Activated T-cell treated with anti-CD3 and anti-CD28 coated beads, Interleukin-2, amount 50 U/mL, for 4 hours (primary cell): ENCODE data around the gene BICDL2. TPM values are rescaled to one million over a fixed set of nuclear protein-coding genes. Genes with fewer than 3 reads are reported as not detected.

Experiments used
- ATAC-seq, 2 donors: fragments of 200-7000 bp; cut with Tn5 transposase; one replicate each; pipeline ENCODE4 v1.10.0; 2021
- DNase-seq: peaks from one replicate; pipeline ENCODE4 v3.0.0-alpha.2; 2020
- H3K27me3 Mint-ChIP-seq: one replicate; pipeline ENCODE4 v1.8.0; 2021; ENCODE audit warnings: low read depth, mixed read lengths
- H3K36me3 Mint-ChIP-seq: one replicate; pipeline ENCODE4 v1.8.0; 2022; ENCODE audit warnings: mixed read lengths; ENCODE audit not compliant: insufficient read depth
- H3K4me1 Mint-ChIP-seq: one replicate; pipeline ENCODE4 v1.8.0; 2021; ENCODE audit warnings: low read depth, mixed read lengths
- H3K4me3 Mint-ChIP-seq: one replicate; pipeline ENCODE4 v1.8.0; 2021; ENCODE audit warnings: mild to moderate bottlenecking, moderate library complexity, mixed read lengths
- H3K9me3 Mint-ChIP-seq: one replicate; pipeline ENCODE4 v1.8.0; 2021; ENCODE audit warnings: mixed read lengths
- total RNA-seq, 3 donors: library from RNA; stranded (reverse); gene quantifications; one replicate each; pipeline ENCODE4 v1.2.1, GENCODE V29; 2021

Gene BICDL2
- total RNA-seq, 3 donors from 2014 or later = 0.05 TPM; not detected in 2

GRCh38 chr16:3007957-3008689, 28.6 kb downstream of the BICDL2 start:
- Mint-ChIP-seq H3K9me3 (no peaks in the 10 kb centered on the region), H3K27me3 (peaks cover 5% of the 10 kb centered on the region), H3K36me3 (no peaks in the 10 kb centered on the region), H3K4me1 (peaks cover 24% of the 10 kb centered on the region), H3K4me3 (peak overlapping the region; percentile 21)
- ATAC-seq (no peak), DNase-seq (peak; percentile 32)

GRCh38 chr16:3007059-3007956, 29.4 kb downstream of the BICDL2 start:
- ATAC-seq (no peak), DNase-seq (no peak)
- H3K9me3 Mint-ChIP-seq = no peaks in the 10 kb centered on the region
- H3K36me3 Mint-ChIP-seq = no peaks in the 10 kb centered on the region
- H3K27me3 Mint-ChIP-seq = peaks cover 5% of the 10 kb centered on the region
- H3K4me1 Mint-ChIP-seq = peaks cover 24% of the 10 kb centered on the region
- H3K4me3 Mint-ChIP-seq = peak overlapping the region; percentile 21

- Mint-ChIP-seq H3K27me3 (peaks cover 8% of the 10 kb centered on the region), H3K4me1 (peaks cover 24% of the 10 kb centered on the region), H3K9me3 (no peaks in the 10 kb centered on the region), H3K36me3 (no peaks in the 10 kb centered on the region), H3K4me3 (peak overlapping the region; percentile 61)
- DNase-seq (no peak), ATAC-seq (no peak)
Observed at GRCh38 chr16:3004781-3005284, 31.9 kb downstream of the BICDL2 start.

- Mint-ChIP-seq H3K36me3 (no peaks in the 10 kb centered on the region), H3K27me3 (peaks cover 8% of the 10 kb centered on the region), H3K9me3 (no peaks in the 10 kb centered on the region), H3K4me3 (no peak overlapping the region), H3K4me1 (peaks cover 24% of the 10 kb centered on the region)
- no peak for DNase-seq
- peak; percentile 23 to 28 for ATAC-seq
Observed at GRCh38 chr16:3004319-3004718, 32.4 kb downstream of the BICDL2 start.

- Mint-ChIP-seq H3K9me3 (no peaks in the 10 kb centered on the region), H3K4me3 (peak overlapping the region; percentile 70), H3K4me1 (peaks cover 24% of the 10 kb centered on the region)
Observed at GRCh38 chr16:3003582-3004270, 33.0 kb downstream of the BICDL2 start.

GRCh38 chr16:3001316-3001715, 35.4 kb downstream of the BICDL2 start:
- Mint-ChIP-seq H3K36me3 (no peaks in the 10 kb centered on the region), H3K4me1 (peaks cover 4% of the 10 kb centered on the region), H3K4me3 (no peak overlapping the region), H3K27me3 (peaks cover 8% of the 10 kb centered on the region), H3K9me3 (no peaks in the 10 kb centered on the region)
- DNase-seq (no peak), ATAC-seq (no peak)

More at GRCh38 chr16:3003582-3004270, 33.0 kb downstream of the BICDL2 start:
- H3K27me3 Mint-ChIP-seq = peaks cover 8% of the 10 kb centered on the region
- peak; percentile 94 for DNase-seq
- no peaks in the 10 kb centered on the region for H3K36me3 Mint-ChIP-seq
- peak; percentile 99 for ATAC-seq

GRCh38 chr16:3000540-3000939, 36.2 kb downstream of the BICDL2 start:
- Mint-ChIP-seq H3K27me3 (peaks cover 5% of the 10 kb centered on the region), H3K36me3 (no peaks in the 10 kb centered on the region), H3K4me3 (no peak overlapping the region), H3K9me3 (no peaks in the 10 kb centered on the region), H3K4me1 (peaks cover 4% of the 10 kb centered on the region)
- ATAC-seq (no peak), DNase-seq (no peak)

GRCh38 chr16:2999929-3000328, 36.8 kb downstream of the BICDL2 start:
- ATAC-seq = no peak
- no peak for DNase-seq
- no peaks in the 10 kb centered on the region for H3K36me3 Mint-ChIP-seq
- H3K27me3 Mint-ChIP-seq = peaks cover 4% of the 10 kb centered on the region
- H3K9me3 Mint-ChIP-seq = no peaks in the 10 kb centered on the region
- H3K4me3 Mint-ChIP-seq = no peak overlapping the region
- H3K4me1 Mint-ChIP-seq = peaks cover 2% of the 10 kb centered on the region

- no peaks in the 10 kb centered on the region for H3K36me3 Mint-ChIP-seq
- DNase-seq (no peak), ATAC-seq (no peak)
- no peaks in the 10 kb centered on the region for H3K4me1 Mint-ChIP-seq
- peaks cover 3% of the 10 kb centered on the region for H3K27me3 Mint-ChIP-seq
- no peak overlapping the region for H3K4me3 Mint-ChIP-seq
- H3K9me3 Mint-ChIP-seq = no peaks in the 10 kb centered on the region
Observed at GRCh38 chr16:2996298-2996697, 40.4 kb downstream of the BICDL2 start.

- ATAC-seq = no peak
- Mint-ChIP-seq H3K4me3 (no peak overlapping the region), H3K9me3 (no peaks in the 10 kb centered on the region), H3K27me3 (no peaks in the 10 kb centered on the region), H3K4me1 (no peaks in the 10 kb centered on the region), H3K36me3 (no peaks in the 10 kb centered on the region)
- no peak for DNase-seq
Observed at GRCh38 chr16:2992383-2993081, 44.2 kb downstream of the BICDL2 start.

- no peaks in the 10 kb centered on the region for H3K9me3 Mint-ChIP-seq
- no peak overlapping the region for H3K4me3 Mint-ChIP-seq
- no peak for DNase-seq
- H3K27me3 Mint-ChIP-seq = no peaks in the 10 kb centered on the region
- H3K36me3 Mint-ChIP-seq = no peaks in the 10 kb centered on the region
- H3K4me1 Mint-ChIP-seq = no peaks in the 10 kb centered on the region
- no peak for ATAC-seq
Observed at GRCh38 chr16:2991566-2992261, 45.0 kb downstream of the BICDL2 start.

GRCh38 chr16:2990891-2991290, 45.9 kb downstream of the BICDL2 start:
- no peaks in the 10 kb centered on the region for H3K4me1 Mint-ChIP-seq
- no peaks in the 10 kb centered on the region for H3K9me3 Mint-ChIP-seq
- H3K27me3 Mint-ChIP-seq = no peaks in the 10 kb centered on the region
- DNase-seq = no peak
- H3K4me3 Mint-ChIP-seq = no peak overlapping the region
- no peaks in the 10 kb centered on the region for H3K36me3 Mint-ChIP-seq
- no peak for ATAC-seq

GRCh38 chr16:2988590-2989099, 48.1 kb downstream of the BICDL2 start:
- no peak for DNase-seq
- Mint-ChIP-seq H3K4me3 (no peak overlapping the region), H3K9me3 (no peaks in the 10 kb centered on the region), H3K27me3 (no peaks in the 10 kb centered on the region), H3K4me1 (peaks cover 3% of the 10 kb centered on the region), H3K36me3 (no peaks in the 10 kb centered on the region)
- no peak for ATAC-seq
